Endothelial cell (in vitro differentiated cells): ENCODE results near the gene SMARCD1. TPM values are rescaled to one million over a fixed set of nuclear protein-coding genes. Genes with fewer than 3 reads are reported as not detected.
"Not testable (repeated sequence)": the region's sequence is repeated elsewhere in the genome, so short reads cannot be mapped to it uniquely, and the experiment has no call there.

Experiments used
- DNase-seq: peaks from one replicate; pipeline ENCODE4 v3.0.0; 2021; ENCODE audit warnings: low spot score
- H3K27ac Mint-ChIP-seq: one replicate; pipeline ENCODE4 v1.8.0; 2021; ENCODE audit warnings: mixed read lengths, inconsistent platforms; ENCODE audit not compliant: unreplicated experiment
- H3K27me3 Mint-ChIP-seq: one replicate; pipeline ENCODE4 v1.8.0; 2021; ENCODE audit warnings: mild to moderate bottlenecking, moderate library complexity, mixed read lengths, inconsistent platforms; ENCODE audit not compliant: unreplicated experiment
- H3K36me3 Mint-ChIP-seq: one replicate; pipeline ENCODE4 v1.8.0; 2021; ENCODE audit warnings: mild to moderate bottlenecking, low read depth, mixed read lengths, inconsistent platforms; ENCODE audit not compliant: unreplicated experiment
- H3K4me1 Mint-ChIP-seq: one replicate; pipeline ENCODE4 v1.8.0; 2021; ENCODE audit warnings: mild to moderate bottlenecking, mixed read lengths, inconsistent platforms; ENCODE audit not compliant: unreplicated experiment
- H3K4me3 Mint-ChIP-seq: one replicate; pipeline ENCODE4 v1.8.0; 2021; ENCODE audit warnings: mild to moderate bottlenecking, mixed read lengths, inconsistent platforms; ENCODE audit not compliant: unreplicated experiment
- H3K9me3 Mint-ChIP-seq: one replicate; pipeline ENCODE4 v1.8.0; 2021; ENCODE audit warnings: mixed read lengths, inconsistent platforms; ENCODE audit not compliant: unreplicated experiment
- total RNA-seq: library from RNA; stranded (reverse); fragmentation: NEBNext Ultra II Directional; extraction: Animal tissue kit (Norgen Biotek cat#: 25700); gene quantifications from one replicate; pipeline ENCODE4 v1.2.1, GENCODE V29; 2021; ENCODE audit not compliant: unreplicated experiment
- TF ChIP-seq, protein P1 (sequence below): fragments of 200-600 bp; sonication (generic); IDR thresholded peaks from one replicate; pipeline ENCODE4 v1.5.0; 2021; ENCODE audit warnings: antibody characterized with exemption; ENCODE audit not compliant: unreplicated experiment

SMARCD1 gene
- total RNA-seq, 1 donor from 2014 or later = 101 TPM

DNA sequence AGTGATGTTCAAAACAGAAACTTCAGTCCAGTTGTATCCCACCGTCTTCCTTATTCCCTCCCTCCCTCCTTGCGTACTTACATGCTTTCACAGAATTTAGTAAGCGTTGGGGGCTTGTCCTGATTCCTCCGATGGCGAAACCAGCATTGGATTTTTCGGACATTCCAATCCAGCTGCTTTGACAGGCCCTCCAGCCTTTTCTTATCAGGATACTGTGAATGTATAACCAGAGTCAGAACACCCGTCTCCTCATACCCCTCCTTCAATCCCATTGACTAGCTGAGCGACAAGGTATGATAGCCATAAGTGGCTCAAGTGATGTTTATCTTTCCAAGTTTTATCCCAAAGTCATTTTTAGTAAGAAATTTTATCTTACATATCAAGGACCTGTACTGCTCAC lies 57.9 kb downstream of the SMARCD1 start:
- H3K27me3 Mint-ChIP-seq = no peaks in the 10 kb centered on the region
- no peak overlapping the region for H3K4me3 Mint-ChIP-seq
- no peak overlapping the region for H3K27ac Mint-ChIP-seq
- H3K4me1 Mint-ChIP-seq = peaks cover 2% of the 10 kb centered on the region
- no peak for DNase-seq
- H3K9me3 Mint-ChIP-seq = no peaks in the 10 kb centered on the region
- TF ChIP-seq, protein P1, sequence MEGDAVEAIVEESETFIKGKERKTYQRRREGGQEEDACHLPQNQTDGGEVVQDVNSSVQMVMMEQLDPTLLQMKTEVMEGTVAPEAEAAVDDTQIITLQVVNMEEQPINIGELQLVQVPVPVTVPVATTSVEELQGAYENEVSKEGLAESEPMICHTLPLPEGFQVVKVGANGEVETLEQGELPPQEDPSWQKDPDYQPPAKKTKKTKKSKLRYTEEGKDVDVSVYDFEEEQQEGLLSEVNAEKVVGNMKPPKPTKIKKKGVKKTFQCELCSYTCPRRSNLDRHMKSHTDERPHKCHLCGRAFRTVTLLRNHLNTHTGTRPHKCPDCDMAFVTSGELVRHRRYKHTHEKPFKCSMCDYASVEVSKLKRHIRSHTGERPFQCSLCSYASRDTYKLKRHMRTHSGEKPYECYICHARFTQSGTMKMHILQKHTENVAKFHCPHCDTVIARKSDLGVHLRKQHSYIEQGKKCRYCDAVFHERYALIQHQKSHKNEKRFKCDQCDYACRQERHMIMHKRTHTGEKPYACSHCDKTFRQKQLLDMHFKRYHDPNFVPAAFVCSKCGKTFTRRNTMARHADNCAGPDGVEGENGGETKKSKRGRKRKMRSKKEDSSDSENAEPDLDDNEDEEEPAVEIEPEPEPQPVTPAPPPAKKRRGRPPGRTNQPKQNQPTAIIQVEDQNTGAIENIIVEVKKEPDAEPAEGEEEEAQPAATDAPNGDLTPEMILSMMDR = no peak
- H3K36me3 Mint-ChIP-seq = peaks cover 6% of the 10 kb centered on the region

- TF ChIP-seq, protein P1 = no peak
- Mint-ChIP-seq H3K9me3 (no peaks in the 10 kb centered on the region), H3K27me3 (no peaks in the 10 kb centered on the region), H3K4me3 (no peak overlapping the region), H3K36me3 (peaks cover 6% of the 10 kb centered on the region), H3K4me1 (peaks cover 2% of the 10 kb centered on the region), H3K27ac (no peak overlapping the region)
- no peak for DNase-seq
Observed at GRCh38 chr12:50145439-50145838, 60.3 kb downstream of the SMARCD1 start.

DNA sequence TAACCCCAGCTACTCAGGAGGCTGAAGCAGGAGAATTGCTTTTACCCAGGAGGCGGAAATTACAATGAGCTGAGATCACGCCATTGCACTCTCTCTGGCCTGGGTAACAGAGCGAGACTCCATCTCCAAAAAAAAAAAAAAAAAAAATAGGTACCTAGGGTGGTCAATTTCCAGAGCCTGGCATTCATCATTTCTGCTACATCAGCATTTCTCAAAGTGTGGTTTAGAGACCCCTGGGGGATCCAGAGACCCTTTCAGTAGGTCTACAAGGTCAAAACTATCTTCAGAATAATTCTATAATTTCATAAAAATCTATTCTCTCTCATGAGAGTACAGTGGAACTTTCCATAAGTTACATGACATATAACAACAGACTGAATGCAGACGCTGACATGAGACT lies 62.1 kb downstream of the SMARCD1 start:
- Mint-ChIP-seq H3K27me3 (no peaks in the 10 kb centered on the region), H3K4me1 (peaks cover 2% of the 10 kb centered on the region), H3K36me3 (peaks cover 6% of the 10 kb centered on the region), H3K27ac (no peak overlapping the region), H3K4me3 (no peak overlapping the region), H3K9me3 (no peaks in the 10 kb centered on the region)
- no peak for DNase-seq
- TF ChIP-seq, protein P1 = no peak

- not testable (repeated sequence) for DNase-seq, H3K4me1 Mint-ChIP-seq, H3K27me3 Mint-ChIP-seq, H3K27ac Mint-ChIP-seq, H3K9me3 Mint-ChIP-seq, H3K4me3 Mint-ChIP-seq, H3K36me3 Mint-ChIP-seq
Observed at GRCh38 chr12:50148011-50148410, 62.9 kb downstream of the SMARCD1 start.

GRCh38 chr12:50149311-50149710 lies 64.2 kb downstream of the SMARCD1 start:
- Mint-ChIP-seq H3K4me3 (no peak overlapping the region), H3K9me3 (no peaks in the 10 kb centered on the region), H3K27ac (no peak overlapping the region), H3K27me3 (no peaks in the 10 kb centered on the region), H3K36me3 (no peaks in the 10 kb centered on the region), H3K4me1 (no peaks in the 10 kb centered on the region)
- TF ChIP-seq, protein P1 = no peak
- no peak for DNase-seq

Other genes with a start within 250 kb of the SMARCD1 start
- gene BCDIN3D, start 242.2 kb upstream of the SMARCD1 start, total RNA-seq = 2.6 TPM
- not detected for gene FAIM2, start 181.4 kb upstream of the SMARCD1 start, total RNA-seq
- 0.05 TPM for gene AQP2, start 134.6 kb upstream of the SMARCD1 start, total RNA-seq
- 0.26 TPM for gene AQP5, start 123.5 kb upstream of the SMARCD1 start, total RNA-seq
- not detected for gene AQP6, start 112.4 kb upstream of the SMARCD1 start, total RNA-seq
- 19.5 TPM for gene RACGAP1, start 59.8 kb upstream of the SMARCD1 start, total RNA-seq
- gene ASIC1, start 27.7 kb upstream of the SMARCD1 start, total RNA-seq = 1.9 TPM
- not detected for gene GPD1, start 18.7 kb downstream of the SMARCD1 start, total RNA-seq
- gene COX14, start 26.9 kb downstream of the SMARCD1 start, total RNA-seq = 36.4 TPM
- 61.7 TPM for gene CERS5, start 82.0 kb downstream of the SMARCD1 start, total RNA-seq
- gene LIMA1, start 198.2 kb downstream of the SMARCD1 start, total RNA-seq = 14.3 TPM